A549 (cell line): ENCODE measurements around the gene PMM2. TPM values are rescaled to one million over a fixed set of nuclear protein-coding genes. Genes with fewer than 3 reads are reported as not detected.

Source experiments
- ATAC-seq, 2 experiments: fragments of 200-7000 bp in 1 of 2; fragments of >200 bp in 1 of 2; cut with Nextera tagmentation in 1 of 2; cut with Tn5 transposase in 1 of 2; 3 replicates each; pipeline versions ENCODE4 v1.8.0 to v1.9.1; 2018 to 2020; ENCODE audit warnings: mild to moderate bottlenecking in 1 of 2, moderate library complexity in 1 of 2
- CTCF ChIA-PET: fragments of 300-600 bp; sonication (Branson Sonifier 250); formaldehyde crosslinking; extraction: SDS; loops from one replicate; lab custom pipeline; 2021; ENCODE audit warnings: antibody characterized with exemption, inconsistent platforms; lab: Yijun Ruan, JAX
- POLR2A ChIA-PET: fragments of 350-600 bp; formaldehyde crosslinking; extraction: SDS; loops from one replicate; lab custom pipeline; 2021; ENCODE audit warnings: antibody characterized with exemption, inconsistent platforms; lab: Yijun Ruan, JAX
- DNase-seq, 2 experiments: peaks; one replicate each; pipeline versions ENCODE4 v3.0.0 to v3.0.0-alpha.2; 2011 to 2016; ENCODE audit warnings: low read depth in 1 of 2, low spot score in 1 of 2
- FAIRE-seq: peaks from 2 replicates; lab custom pipeline; 2011; peaks lifted over from hg19 to GRCh38; lab: Jason Lieb, UNC
- H3K27ac ChIP-seq, 2 experiments: fragments of >200 bp; sonication (Bioruptor Twin); formaldehyde crosslinking; 3 replicates each; pipeline ENCODE4 v1.5.1; 2016 to 2017
- H3K4me1 ChIP-seq: fragments of >200 bp; sonication (Bioruptor Twin); formaldehyde crosslinking; 3 replicates; pipeline ENCODE4 v1.6.1; 2016
- H3K4me2 ChIP-seq: fragments of >200 bp; sonication (Bioruptor Twin); formaldehyde crosslinking; 3 replicates; pipeline ENCODE4 v1.6.1; 2016
- H3K4me3 ChIP-seq: fragments of >200 bp; sonication (Bioruptor Twin); formaldehyde crosslinking; 3 replicates; pipeline ENCODE4 v1.5.1; 2016
- H3K9me3 ChIP-seq: fragments of >200 bp; sonication (Bioruptor Twin); formaldehyde crosslinking; 3 replicates; pipeline ENCODE4 v1.6.1; 2016
- CBX8 ChIP-seq: fragments of 200-600 bp; sonication (generic); IDR thresholded peaks from 2 replicates; pipeline ENCODE4 v1.6.1; 2016
- CHD2 ChIP-seq: fragments of 150-350 bp; IDR thresholded peaks from 2 replicates; pipeline ENCODE4 v1.6.1; 2014; ENCODE audit warnings: low read length; ENCODE audit not compliant: partially characterized antibody
- CHD4 ChIP-seq: fragments of 200-600 bp; sonication (generic); IDR thresholded peaks from 2 replicates; pipeline ENCODE4 v1.6.1; 2016; ENCODE audit warnings: antibody characterized with exemption, mild to moderate bottlenecking, borderline replicate concordance
- EP300 ChIP-seq, 2 experiments: fragments of >200 bp; sonication (Bioruptor Twin); formaldehyde crosslinking; IDR thresholded peaks; 2 replicates in 1 of 2; 3 replicates in 1 of 2; pipeline ENCODE4 v1.6.1; 2016 to 2017
- FOSB ChIP-seq: fragments of 250-450 bp; sonication (Bioruptor Pico); IDR thresholded peaks from 2 replicates; pipeline ENCODE4 v1.5.0; 2020; ENCODE audit warnings: mild to moderate bottlenecking, moderate library complexity
- HEYL ChIP-seq: fragments of 250-450 bp; sonication (Bioruptor Pico); IDR thresholded peaks from 2 replicates; pipeline ENCODE4 v1.8.0; 2021; ENCODE audit warnings: mild to moderate bottlenecking, moderate library complexity
- MAZ ChIP-seq: fragments of 150-350 bp; IDR thresholded peaks from 2 replicates; pipeline ENCODE4 v1.6.1; 2014; ENCODE audit warnings: antibody characterized with exemption, low read depth, low read length, borderline replicate concordance
- NFE2L2 ChIP-seq: fragments of 150-350 bp; conservative IDR thresholded peaks from 2 replicates; pipeline ENCODE4 v1.6.1; 2014; ENCODE audit warnings: low read length
- NPAS2 ChIP-seq: fragments of 250-450 bp; sonication (Bioruptor Pico); IDR thresholded peaks from 2 replicates; pipeline ENCODE4 v1.8.0; 2022; ENCODE audit warnings: mild to moderate bottlenecking, moderate library complexity, borderline replicate concordance
- POLR2A ChIP-seq: IDR thresholded peaks from 2 replicates; pipeline ENCODE4 v1.6.1; 2012; ENCODE audit warnings: mild to moderate bottlenecking, low read length
- RAD21 ChIP-seq, 2 experiments: fragments of >200 bp in 1 of 2; sonication (Bioruptor Twin) in 1 of 2; formaldehyde crosslinking in 1 of 2; IDR thresholded peaks in 1 of 2; conservative IDR thresholded peaks in 1 of 2; 2 replicates in 1 of 2; 3 replicates in 1 of 2; pipeline ENCODE4 v1.6.1; 2012 to 2018; ENCODE audit warnings: inconsistent platforms in 1 of 2
- RFX5 ChIP-seq: fragments of 450-650 bp; IDR thresholded peaks from 2 replicates; pipeline ENCODE4 v1.7.1; 2014; ENCODE audit warnings: antibody characterized with exemption, mild to moderate bottlenecking, moderate library complexity
- SMC3 ChIP-seq: fragments of >200 bp; sonication (Bioruptor Twin); formaldehyde crosslinking; IDR thresholded peaks from 3 replicates; pipeline ENCODE4 v1.6.1; 2018; ENCODE audit warnings: inconsistent platforms
- ZNF302 ChIP-seq: fragments of 250-450 bp; sonication (Bioruptor Pico); IDR thresholded peaks from 2 replicates; pipeline ENCODE4 v1.9.0; 2021; ENCODE audit warnings: inconsistent platforms, mild to moderate bottlenecking, moderate library complexity
- WGBS: methylation state at CpG from one replicate; pipeline ENCODE4 v1.1.6; 2017; ENCODE audit errors: missing lambda C conversion rate; 5-methylcytosine and 5-hydroxymethylcytosine counted together
- polyA plus RNA-seq, 4 experiments: library from polyadenylated mRNA; depleted of rRNA in 3 of 4; stranded (reverse); fragments of >200 nt; fragmentation: RNase III in 1 of 4; extraction: RNeasy Plus Mini Kit Qiagen cat#74134 plus additional on column Dnase treatment in 1 of 4; gene quantifications; 2 replicates in 3 of 4; 3 replicates in 1 of 4; pipeline ENCODE4 v1.2.3, GENCODE V29; 2011 to 2017
- TF ChIP-seq, protein P1 (sequence below): fragments of >200 bp; sonication (Bioruptor Twin); formaldehyde crosslinking; IDR thresholded peaks from 3 replicates; pipeline ENCODE4 v1.6.1; 2016
- TF ChIP-seq, protein P2 (sequence below): fragments of 450-650 bp; IDR thresholded peaks from 2 replicates; pipeline ENCODE4 v1.6.1; 2014; ENCODE audit warnings: antibody characterized with exemption
- TF ChIP-seq, protein P3 (sequence below): fragments of 250-450 bp; sonication (Bioruptor Pico); IDR thresholded peaks from 2 replicates; pipeline ENCODE4 v1.5.0; 2020; ENCODE audit warnings: low read depth, mild to moderate bottlenecking, moderate library complexity
- TF ChIP-seq, protein P4 (sequence below): fragments of >200 bp; sonication (Bioruptor Twin); formaldehyde crosslinking; IDR thresholded peaks from 3 replicates; pipeline ENCODE4 v1.5.1; 2016
- TF ChIP-seq, protein P5 (sequence below): fragments of 200-600 bp; sonication (generic); IDR thresholded peaks from 2 replicates; pipeline ENCODE4 v1.6.1; 2016; ENCODE audit warnings: antibody characterized with exemption, mild to moderate bottlenecking, moderate library complexity
- TF ChIP-seq, protein P6 (sequence below): IDR thresholded peaks from 2 replicates; pipeline ENCODE4 v1.6.1; 2012

PMM2 gene
- polyA plus RNA-seq, 2 of the 4 experiments (the other 2 are of a cell fraction): 56.6 to 72.4 TPM

DNA sequence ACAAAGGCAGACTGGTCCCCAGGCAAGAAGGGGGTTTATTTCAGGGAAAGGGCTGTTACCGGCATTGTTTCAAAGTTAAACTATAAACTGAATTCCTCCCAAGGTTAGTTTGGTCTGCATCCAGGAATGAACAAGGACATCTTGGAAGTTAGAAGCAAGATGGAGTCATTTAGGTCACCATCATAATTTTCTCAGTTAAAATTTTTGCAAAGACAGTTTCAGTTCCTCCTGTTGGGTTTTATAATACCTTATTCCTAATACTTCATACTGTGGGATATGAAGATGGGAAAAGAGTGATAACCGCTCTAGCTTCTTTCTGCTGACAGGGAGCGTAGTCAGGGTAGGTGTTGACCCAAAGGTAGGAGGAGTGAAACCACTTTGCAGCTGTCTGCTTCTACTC lies 24.8 kb downstream of the PMM2 start (continued):
- TF ChIP-seq RFX5: no peak
- TF ChIP-seq, all 56 proteins: peak for 0

DNA sequence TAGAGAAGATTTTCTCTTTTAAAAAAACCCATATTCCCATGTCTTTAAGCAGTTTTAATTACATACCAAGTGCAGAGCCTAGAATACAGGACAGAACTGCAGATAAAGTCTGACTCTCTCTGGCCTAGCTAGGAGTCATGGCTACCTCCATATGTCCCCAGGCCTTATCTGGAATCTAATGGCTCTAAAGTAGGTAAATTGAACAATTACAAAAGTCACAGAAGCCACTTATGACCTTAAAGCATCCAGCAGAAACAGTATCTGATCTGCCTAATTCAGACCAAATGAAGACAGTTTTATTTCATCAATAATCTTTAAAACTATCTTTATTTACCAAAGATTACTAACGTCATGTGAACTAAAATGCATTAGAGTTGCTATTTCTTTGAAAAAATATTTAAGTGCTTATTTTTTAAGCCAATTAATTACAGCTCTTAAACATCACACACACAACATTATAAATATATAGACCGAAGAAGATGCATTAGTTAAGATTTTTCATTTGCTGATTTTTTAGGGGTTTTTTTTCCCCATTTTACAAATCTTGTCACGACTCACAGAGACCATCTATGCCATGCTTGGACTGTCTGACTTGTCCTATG lies 28.7 kb downstream of the PMM2 start:
- CTCF ChIA-PET: interaction anchor here (0.6 kb wide), 1 partner anchor 206 kb away, joined by 4 read pairs; no protein-coding TSS in a partner anchor
- POLR2A ChIA-PET: no interaction called here
- FAIRE-seq: no peak

DNA sequence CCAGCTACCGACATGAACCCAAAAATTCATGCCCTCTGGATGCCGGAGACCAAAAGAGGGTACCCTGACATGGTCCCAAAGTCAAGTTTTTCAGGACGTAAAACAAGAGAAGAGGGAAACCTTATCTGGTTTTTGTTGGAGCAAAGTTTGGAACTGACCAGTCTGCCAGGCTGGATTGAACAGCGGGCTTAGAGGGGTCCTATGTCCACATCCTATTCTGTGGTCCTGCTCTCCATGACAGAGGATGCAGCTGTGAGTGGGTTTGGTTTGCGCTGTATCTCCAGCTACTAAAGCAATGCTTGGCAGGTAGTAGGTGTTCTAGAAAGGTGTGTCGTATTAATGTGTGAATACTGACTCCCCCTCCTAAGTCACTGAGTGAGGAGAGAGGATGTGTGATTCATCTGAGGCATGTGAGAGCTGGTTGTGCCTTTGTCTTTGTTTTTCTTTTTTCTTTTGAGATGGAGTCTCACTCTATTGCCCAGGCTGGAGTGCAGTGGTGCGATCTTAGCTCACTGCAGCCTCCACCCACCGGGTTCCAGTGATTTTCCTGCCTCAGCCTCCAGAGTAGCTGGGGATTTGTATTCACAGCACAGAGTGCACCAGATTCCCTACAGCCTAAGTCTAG lies 31.0 kb downstream of the PMM2 start:
- Histone ChIP-seq H3K4me3 (no peak overlapping the region), H3K9me3 (no peaks in the 10 kb centered on the region), H3K4me1 (no peaks in the 10 kb centered on the region), H3K27ac (no peak overlapping the region), H3K4me2 (no peak overlapping the region)
- ATAC-seq: no peak
- ChIA-PET POLR2A (no interaction called here), CTCF (interaction anchor here (1.2 kb wide), 1 partner anchor 8 kb away, joined by 3 read pairs; no protein-coding TSS in a partner anchor)
- FAIRE-seq: no peak
- TF ChIP-seq, protein P1, sequence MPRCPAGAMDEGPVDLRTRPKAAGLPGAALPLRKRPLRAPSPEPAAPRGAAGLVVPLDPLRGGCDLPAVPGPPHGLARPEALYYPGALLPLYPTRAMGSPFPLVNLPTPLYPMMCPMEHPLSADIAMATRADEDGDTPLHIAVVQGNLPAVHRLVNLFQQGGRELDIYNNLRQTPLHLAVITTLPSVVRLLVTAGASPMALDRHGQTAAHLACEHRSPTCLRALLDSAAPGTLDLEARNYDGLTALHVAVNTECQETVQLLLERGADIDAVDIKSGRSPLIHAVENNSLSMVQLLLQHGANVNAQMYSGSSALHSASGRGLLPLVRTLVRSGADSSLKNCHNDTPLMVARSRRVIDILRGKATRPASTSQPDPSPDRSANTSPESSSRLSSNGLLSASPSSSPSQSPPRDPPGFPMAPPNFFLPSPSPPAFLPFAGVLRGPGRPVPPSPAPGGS: no peak
- TF ChIP-seq RAD21 (conservative IDR thresholded peaks at IDR 0.05 in 1 of 2, IDR thresholded peaks at IDR 0.05 in 1 of 2) (no peak), ZNF302 (no peak), FOSB (no peak), CBX8 (no peak), MAZ (no peak), POLR2A (no peak), NPAS2 (CRISPR knock-in tag) (no peak), EP300 (IDR thresholded peaks at IDR 0.05) (no peak), NFE2L2 (no peak), CHD4 (no peak)
- TF ChIP-seq, protein P2, sequence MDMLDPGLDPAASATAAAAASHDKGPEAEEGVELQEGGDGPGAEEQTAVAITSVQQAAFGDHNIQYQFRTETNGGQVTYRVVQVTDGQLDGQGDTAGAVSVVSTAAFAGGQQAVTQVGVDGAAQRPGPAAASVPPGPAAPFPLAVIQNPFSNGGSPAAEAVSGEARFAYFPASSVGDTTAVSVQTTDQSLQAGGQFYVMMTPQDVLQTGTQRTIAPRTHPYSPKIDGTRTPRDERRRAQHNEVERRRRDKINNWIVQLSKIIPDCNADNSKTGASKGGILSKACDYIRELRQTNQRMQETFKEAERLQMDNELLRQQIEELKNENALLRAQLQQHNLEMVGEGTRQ: no peak
- TF ChIP-seq, protein P3, sequence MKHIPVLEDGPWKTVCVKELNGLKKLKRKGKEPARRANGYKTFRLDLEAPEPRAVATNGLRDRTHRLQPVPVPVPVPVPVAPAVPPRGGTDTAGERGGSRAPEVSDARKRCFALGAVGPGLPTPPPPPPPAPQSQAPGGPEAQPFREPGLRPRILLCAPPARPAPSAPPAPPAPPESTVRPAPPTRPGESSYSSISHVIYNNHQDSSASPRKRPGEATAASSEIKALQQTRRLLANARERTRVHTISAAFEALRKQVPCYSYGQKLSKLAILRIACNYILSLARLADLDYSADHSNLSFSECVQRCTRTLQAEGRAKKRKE: no peak
- TF ChIP-seq, protein P4, sequence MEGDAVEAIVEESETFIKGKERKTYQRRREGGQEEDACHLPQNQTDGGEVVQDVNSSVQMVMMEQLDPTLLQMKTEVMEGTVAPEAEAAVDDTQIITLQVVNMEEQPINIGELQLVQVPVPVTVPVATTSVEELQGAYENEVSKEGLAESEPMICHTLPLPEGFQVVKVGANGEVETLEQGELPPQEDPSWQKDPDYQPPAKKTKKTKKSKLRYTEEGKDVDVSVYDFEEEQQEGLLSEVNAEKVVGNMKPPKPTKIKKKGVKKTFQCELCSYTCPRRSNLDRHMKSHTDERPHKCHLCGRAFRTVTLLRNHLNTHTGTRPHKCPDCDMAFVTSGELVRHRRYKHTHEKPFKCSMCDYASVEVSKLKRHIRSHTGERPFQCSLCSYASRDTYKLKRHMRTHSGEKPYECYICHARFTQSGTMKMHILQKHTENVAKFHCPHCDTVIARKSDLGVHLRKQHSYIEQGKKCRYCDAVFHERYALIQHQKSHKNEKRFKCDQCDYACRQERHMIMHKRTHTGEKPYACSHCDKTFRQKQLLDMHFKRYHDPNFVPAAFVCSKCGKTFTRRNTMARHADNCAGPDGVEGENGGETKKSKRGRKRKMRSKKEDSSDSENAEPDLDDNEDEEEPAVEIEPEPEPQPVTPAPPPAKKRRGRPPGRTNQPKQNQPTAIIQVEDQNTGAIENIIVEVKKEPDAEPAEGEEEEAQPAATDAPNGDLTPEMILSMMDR: no peak
- TF ChIP-seq, protein P5, sequence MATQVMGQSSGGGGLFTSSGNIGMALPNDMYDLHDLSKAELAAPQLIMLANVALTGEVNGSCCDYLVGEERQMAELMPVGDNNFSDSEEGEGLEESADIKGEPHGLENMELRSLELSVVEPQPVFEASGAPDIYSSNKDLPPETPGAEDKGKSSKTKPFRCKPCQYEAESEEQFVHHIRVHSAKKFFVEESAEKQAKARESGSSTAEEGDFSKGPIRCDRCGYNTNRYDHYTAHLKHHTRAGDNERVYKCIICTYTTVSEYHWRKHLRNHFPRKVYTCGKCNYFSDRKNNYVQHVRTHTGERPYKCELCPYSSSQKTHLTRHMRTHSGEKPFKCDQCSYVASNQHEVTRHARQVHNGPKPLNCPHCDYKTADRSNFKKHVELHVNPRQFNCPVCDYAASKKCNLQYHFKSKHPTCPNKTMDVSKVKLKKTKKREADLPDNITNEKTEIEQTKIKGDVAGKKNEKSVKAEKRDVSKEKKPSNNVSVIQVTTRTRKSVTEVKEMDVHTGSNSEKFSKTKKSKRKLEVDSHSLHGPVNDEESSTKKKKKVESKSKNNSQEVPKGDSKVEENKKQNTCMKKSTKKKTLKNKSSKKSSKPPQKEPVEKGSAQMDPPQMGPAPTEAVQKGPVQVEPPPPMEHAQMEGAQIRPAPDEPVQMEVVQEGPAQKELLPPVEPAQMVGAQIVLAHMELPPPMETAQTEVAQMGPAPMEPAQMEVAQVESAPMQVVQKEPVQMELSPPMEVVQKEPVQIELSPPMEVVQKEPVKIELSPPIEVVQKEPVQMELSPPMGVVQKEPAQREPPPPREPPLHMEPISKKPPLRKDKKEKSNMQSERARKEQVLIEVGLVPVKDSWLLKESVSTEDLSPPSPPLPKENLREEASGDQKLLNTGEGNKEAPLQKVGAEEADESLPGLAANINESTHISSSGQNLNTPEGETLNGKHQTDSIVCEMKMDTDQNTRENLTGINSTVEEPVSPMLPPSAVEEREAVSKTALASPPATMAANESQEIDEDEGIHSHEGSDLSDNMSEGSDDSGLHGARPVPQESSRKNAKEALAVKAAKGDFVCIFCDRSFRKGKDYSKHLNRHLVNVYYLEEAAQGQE: no peak
- TF ChIP-seq, protein P6, sequence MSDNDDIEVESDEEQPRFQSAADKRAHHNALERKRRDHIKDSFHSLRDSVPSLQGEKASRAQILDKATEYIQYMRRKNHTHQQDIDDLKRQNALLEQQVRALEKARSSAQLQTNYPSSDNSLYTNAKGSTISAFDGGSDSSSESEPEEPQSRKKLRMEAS: no peak
- no peak for DNase-seq
- 98% methylated on average over 8 of the region's 8 CpGs for WGBS

More for the DNA sequence above, 28.7 kb downstream of the PMM2 start:
- no peak overlapping the region for H3K27ac ChIP-seq
- DNase-seq (no peak), ATAC-seq (no peak)
- H3K4me1 ChIP-seq: no peaks in the 10 kb centered on the region
- TF ChIP-seq, protein P6: no peak
- TF ChIP-seq CHD2: no peak
- TF ChIP-seq SMC3: no peak
- TF ChIP-seq, protein P1: no peak
- TF ChIP-seq HEYL (CRISPR knock-in tag): no peak
- WGBS: 89% methylated on average over 3 of the region's 3 CpGs
- no peak overlapping the region for H3K4me2 ChIP-seq
- no peak overlapping the region for H3K4me3 ChIP-seq
- no peaks in the 10 kb centered on the region for H3K9me3 ChIP-seq
